Head of caudate nucleus (tissue), 42 donors: ENCODE measurements around the gene SCN2B.
A peak's percentile ranks its signal among the peaks of the same experiment; 100 is the strongest.
"Not testable (repeated sequence)": the region's sequence is repeated elsewhere in the genome, so short reads cannot be mapped to it uniquely, and the experiment has no call there.

Experiments
- DNase-seq, 42 donors: peaks; one replicate each; pipeline versions ENCODE4 v3.0.0 to v3.0.0-alpha.2; 2020 to 2021; ENCODE audit warnings: mixed read lengths in 7 of 42
- intact Hi-C: fragments of 100-400 bp; cut with DNase I; formaldehyde crosslinking; loops from one replicate; pipeline ENCODE4 v1.15.0; 2022

The SCN2B gene

GRCh38 chr11:118210323-118210722, 33.9 kb upstream of the SCN2B start:
- intact Hi-C loops = no loop called here
- no peak for DNase-seq

DNA sequence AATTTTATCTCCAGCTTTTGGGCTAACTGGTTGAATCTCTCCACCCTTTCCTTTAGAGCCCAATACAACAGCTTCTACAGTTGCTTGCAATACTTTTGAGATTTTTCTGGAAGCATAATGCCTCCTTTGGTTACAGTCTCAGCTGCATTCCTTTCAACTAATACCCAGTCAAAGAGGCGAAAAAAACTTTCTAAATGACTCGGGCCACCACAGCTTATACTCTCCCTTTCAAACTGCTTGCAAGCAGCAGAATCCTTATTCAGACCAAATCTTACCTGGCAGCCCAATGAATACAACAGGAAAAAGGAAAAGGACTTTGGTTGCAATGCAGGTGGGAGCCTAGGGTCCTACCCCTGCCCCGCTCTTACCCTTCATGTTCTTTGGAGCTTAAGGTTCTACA, 32.6 kb upstream of the SCN2B start:
- intact Hi-C loops = no loop called here
- DNase-seq = no peak

- intact Hi-C loops = no loop called here
- no peak for DNase-seq
These were observed 30.6 kb upstream of the SCN2B start for GRCh38 chr11:118207079-118207478.

GRCh38 chr11:118206391-118207031, 30.1 kb upstream of the SCN2B start:
- intact Hi-C loops = no loop called here
- DNase-seq = no peak

GRCh38 chr11:118205606-118206378, 29.4 kb upstream of the SCN2B start:
- intact Hi-C loops = no loop called here
- no peak for DNase-seq

GRCh38 chr11:118202599-118203422, 26.4 kb upstream of the SCN2B start:
- no peak for DNase-seq

DNA sequence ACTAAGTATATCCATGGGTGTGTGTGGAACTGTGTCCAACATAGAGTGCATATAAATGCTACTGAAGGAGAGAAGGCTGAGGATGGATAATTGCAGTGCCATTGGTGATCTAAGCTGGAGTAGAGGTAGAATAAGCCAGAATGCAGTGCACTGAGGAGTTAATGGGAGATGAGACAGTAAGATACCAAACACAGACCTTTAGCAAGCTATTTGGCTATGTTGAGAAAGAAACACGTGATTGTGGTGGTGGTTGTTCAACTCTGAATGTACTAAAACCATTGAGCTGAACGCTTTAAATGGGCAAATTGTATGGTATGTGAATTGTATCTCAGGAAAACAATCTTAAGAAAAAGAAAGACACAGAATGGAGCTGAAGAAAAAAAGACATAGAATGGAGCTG, 25.5 kb upstream of the SCN2B start:
- no peak for DNase-seq

More at GRCh38 chr11:118202599-118203422, 26.4 kb upstream of the SCN2B start:
- intact Hi-C loops = no loop called here

DNA sequence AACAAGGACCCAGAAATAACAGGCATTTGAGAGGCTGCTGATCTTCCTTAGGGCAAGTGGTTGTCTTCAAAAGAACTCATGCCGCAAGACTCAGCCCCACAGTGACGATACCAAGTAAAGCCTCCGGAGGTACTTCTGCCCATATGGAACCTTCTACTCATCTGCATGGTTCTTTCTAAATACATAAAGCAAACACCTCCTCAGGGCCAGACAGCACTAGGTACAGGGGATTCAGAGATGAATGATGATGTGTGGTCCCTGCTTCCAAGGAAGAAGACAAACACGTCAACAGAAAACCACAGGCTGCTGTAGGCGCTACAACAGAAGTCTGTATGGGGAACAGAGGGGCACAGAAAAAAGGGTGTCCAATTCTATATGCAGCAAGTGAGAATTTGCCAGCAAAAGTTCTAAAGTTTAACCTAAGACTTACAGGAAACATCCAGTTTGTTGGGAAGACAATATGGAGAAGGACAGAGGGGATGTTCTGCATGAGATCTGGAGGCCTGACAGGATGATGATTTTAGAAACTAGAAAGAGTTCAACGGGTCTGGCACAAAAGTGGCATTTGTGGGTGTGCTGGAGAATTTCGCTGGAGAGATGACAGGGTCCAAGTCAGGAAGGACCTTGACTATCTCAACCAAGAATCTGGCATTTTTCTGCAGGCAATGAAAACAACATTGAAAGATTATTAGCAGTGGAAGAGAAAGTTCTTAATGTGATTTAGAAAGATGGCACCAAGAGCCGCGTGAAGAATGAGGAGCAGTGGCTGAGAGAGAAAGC, 24.7 kb upstream of the SCN2B start:
- intact Hi-C loops = no loop called here
- DNase-seq = no peak

More for the DNA sequence above, 25.5 kb upstream of the SCN2B start:
- intact Hi-C loops = no loop called here

DNA sequence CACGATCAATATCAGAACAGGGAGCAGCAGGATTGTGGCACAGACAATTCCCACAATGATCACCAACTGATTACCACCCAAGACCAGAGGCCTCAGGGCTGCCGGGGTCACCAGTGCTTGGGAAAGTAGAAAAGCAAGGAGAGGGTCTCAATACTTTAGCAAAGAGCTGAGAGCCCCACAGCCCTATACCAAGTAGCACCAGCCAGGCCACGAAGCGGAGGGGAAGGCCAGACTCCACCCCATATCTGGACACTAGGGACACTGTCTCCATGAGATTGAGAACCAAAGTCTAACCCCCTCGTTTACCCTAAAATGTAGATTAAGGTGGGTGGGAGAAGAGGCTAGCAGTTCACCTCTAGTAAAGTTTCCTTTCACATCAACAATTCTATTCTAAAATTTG, 24.1 kb upstream of the SCN2B start:
- no peak for DNase-seq
- intact Hi-C loops = no loop called here

- intact Hi-C loops = loop anchor here (5.0 kb wide), 1 partner anchor 163 kb away; no protein-coding TSS in a partner anchor
These were observed 22.7 kb upstream of the SCN2B start for GRCh38 chr11:118199135-118199534.

DNA sequence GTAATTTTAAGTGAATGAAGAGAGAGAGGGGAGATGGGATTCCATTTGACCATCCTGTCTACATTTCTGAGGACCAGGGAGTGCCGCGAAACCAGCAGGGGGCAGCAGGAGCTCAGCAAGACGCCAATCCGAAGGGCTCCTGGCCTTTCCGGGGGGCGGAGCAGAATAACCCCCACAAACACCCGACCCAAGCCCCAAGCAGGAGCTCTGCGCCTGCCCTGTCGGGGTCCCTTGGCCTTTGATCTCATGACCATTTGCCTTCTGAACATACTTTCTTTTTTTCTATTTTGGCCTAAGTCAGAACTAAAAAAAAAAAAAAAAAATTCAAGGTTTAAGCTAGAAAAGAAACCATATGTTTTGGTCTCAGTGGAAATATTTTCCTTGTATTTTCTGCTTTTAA, 21.9 kb upstream of the SCN2B start:
- intact Hi-C loops = loop anchor here (5.0 kb wide), 1 partner anchor 164 kb away; no protein-coding TSS in a partner anchor
- DNase-seq = peak; percentile 74 to 93 (median 85)

More at GRCh38 chr11:118199135-118199534, 22.7 kb upstream of the SCN2B start:
- no peak for DNase-seq

GRCh38 chr11:118194835-118195627, 18.6 kb upstream of the SCN2B start:
- DNase-seq = peak; percentile 36 to 94 (median 76)
- intact Hi-C loops = loop anchor here (5.0 kb wide), 1 partner anchor 167 kb away; no protein-coding TSS in a partner anchor

GRCh38 chr11:118193910-118194566, 17.6 kb upstream of the SCN2B start:
- DNase-seq = peak in 2 of 42 donors; percentile 11 to 14
- intact Hi-C loops = no loop called here

DNA sequence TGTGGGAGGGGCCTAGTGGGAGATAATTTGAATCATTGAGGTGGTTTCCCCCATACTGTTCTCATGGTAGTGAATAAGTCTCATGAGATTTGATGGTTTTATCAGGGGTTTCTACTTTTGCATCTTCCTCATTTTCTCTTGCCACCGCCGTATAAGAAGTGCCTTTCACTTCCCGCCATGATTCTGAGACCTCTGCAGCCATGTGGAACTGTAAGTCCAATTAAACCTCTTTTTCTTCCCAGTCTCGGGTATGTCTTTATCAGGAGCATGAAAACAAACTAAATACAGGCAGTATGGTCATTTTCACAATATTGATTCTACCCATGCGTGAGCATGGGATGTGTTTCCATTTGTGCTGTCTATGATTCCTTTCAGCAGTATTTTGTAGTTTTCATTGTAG, 16.4 kb upstream of the SCN2B start:
- DNase-seq, intact Hi-C loops: not testable (repeated sequence)

GRCh38 chr11:118190942-118191506, 14.6 kb upstream of the SCN2B start:
- DNase-seq, intact Hi-C loops: not testable (repeated sequence)

DNA sequence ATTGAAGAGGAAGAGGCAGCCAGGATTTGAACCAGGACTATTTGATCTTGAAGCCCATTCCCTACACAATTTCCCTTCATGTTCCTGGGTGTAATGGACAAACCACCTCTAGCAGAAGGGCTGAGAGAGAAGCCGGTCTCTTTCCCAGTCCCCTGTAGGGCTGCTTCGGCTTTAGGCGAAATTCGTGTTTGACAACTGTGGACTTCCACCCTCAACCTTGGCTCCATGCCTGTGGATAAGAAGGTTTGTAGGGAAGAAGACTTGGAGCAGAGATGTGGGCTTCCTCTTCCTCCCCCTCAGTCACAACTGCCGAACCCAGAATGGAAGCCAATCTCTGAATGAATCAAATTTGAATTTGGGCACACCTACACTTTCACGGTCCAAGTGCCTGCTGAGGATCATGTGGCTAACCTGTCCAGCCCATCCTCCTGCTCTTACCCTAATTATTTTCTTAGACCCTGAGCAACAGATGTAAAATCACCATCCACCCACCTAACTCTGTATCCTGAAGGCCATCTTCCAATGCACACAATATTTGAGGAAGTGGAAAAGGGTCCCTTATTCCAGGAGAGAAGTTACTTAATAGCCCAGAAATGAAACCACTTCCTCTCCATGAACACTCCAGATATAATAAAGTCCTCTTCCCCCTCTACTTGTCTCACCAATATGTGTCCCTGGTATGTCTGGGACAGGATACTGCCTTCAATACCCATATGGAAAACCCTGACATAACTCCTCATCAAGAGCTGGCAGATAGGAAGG, 10.1 kb upstream of the SCN2B start:
- no peak for DNase-seq
- intact Hi-C loops = no loop called here
